ENCODE data around the gene GPRC6A.

Gene GPRC6A

GRCh38 chr6:116764961-116765841 lies 63.7 kb downstream of the GPRC6A start, which contains the start of gene FAM162B:
Gene FAM162B (minus strand): TSS chr6:116765719. CDS start chr6:116765576, 143 bp downstream.
- DNase-seq (ENCODE audit: insufficient read length, low spot score): peak; percentile 27
- no peak for TF ChIP-seq CTCF (IDR thresholded peaks at IDR 0.05; ENCODE audit: insufficient read depth, missing control alignments)
- no peak for FAIRE-seq

GRCh38 chr6:116764629-116764960 lies 64.3 kb downstream of the GPRC6A start:
- DNase-seq (ENCODE audit: insufficient read length, low spot score): no peak
- FAIRE-seq: no peak
- TF ChIP-seq CTCF (IDR thresholded peaks at IDR 0.05; ENCODE audit: insufficient read depth, missing control alignments): no peak

- no peak for DNase-seq (ENCODE audit: insufficient read length, low spot score)
- no peak for TF ChIP-seq CTCF (IDR thresholded peaks at IDR 0.05; ENCODE audit: insufficient read depth, missing control alignments)
- FAIRE-seq: no peak
These were observed 64.8 kb downstream of the GPRC6A start for GRCh38 chr6:116763906-116764628.

- DNase-seq (ENCODE audit: insufficient read length, low spot score) (no peak), FAIRE-seq (no peak)
- no peak for TF ChIP-seq CTCF (IDR thresholded peaks at IDR 0.05; ENCODE audit: insufficient read depth, missing control alignments)
These were observed 65.8 kb downstream of the GPRC6A start for GRCh38 chr6:116763048-116763447.

- no peak for DNase-seq (ENCODE audit: insufficient read length, low spot score)
- no peak for TF ChIP-seq CTCF (IDR thresholded peaks at IDR 0.05; ENCODE audit: insufficient read depth, missing control alignments)
- FAIRE-seq: no peak
These were observed 66.6 kb downstream of the GPRC6A start for GRCh38 chr6:116762235-116762634.

- TF ChIP-seq CTCF (IDR thresholded peaks at IDR 0.05; ENCODE audit: insufficient read depth, missing control alignments): no peak
- FAIRE-seq: no peak
- no peak for DNase-seq (ENCODE audit: insufficient read length, low spot score)
These were observed 67.1 kb downstream of the GPRC6A start for GRCh38 chr6:116761779-116762178.

GRCh38 chr6:116745176-116745575 lies 83.7 kb downstream of the GPRC6A start:
- TF ChIP-seq CTCF (IDR thresholded peaks at IDR 0.05; ENCODE audit: insufficient read depth, missing control alignments): no peak
- DNase-seq (ENCODE audit: insufficient read length, low spot score): no peak
- no peak for FAIRE-seq
